Measurements from ENCODE around the gene PPP1R13B.
A peak's percentile ranks its signal among the peaks of the same experiment; 100 is the strongest.
"Not testable (repeated sequence)": the region's sequence is repeated elsewhere in the genome, so short reads cannot be mapped to it uniquely, and the experiment has no call there.

The PPP1R13B gene

GRCh38 chr14:103847451-103848174 lies at the start of gene PPP1R13B:
Gene PPP1R13B (minus strand): TSS chr14:103847575. CDS start chr14:103847307, 268 bp downstream.
- DNase-seq, result peak; percentile 94

GRCh38 chr14:103896578-103896977 lies 49.2 kb upstream of the PPP1R13B start:
- no peak for DNase-seq

- no peak for DNase-seq
Observed at GRCh38 chr14:103894723-103895059, 47.3 kb upstream of the PPP1R13B start.

GRCh38 chr14:103894034-103894722 lies 46.8 kb upstream of the PPP1R13B start:
- DNase-seq, result no peak

- no peak for DNase-seq
Observed at GRCh38 chr14:103892247-103892646, 44.9 kb upstream of the PPP1R13B start.

- DNase-seq, result no peak
Observed at GRCh38 chr14:103891667-103892215, 44.4 kb upstream of the PPP1R13B start.

- DNase-seq, result peak; percentile 50
Observed at GRCh38 chr14:103890821-103891666, 43.7 kb upstream of the PPP1R13B start.

- DNase-seq, result no peak
Observed at GRCh38 chr14:103890052-103890371, 42.6 kb upstream of the PPP1R13B start.

GRCh38 chr14:103889313-103890051 lies 42.1 kb upstream of the PPP1R13B start:
- peak; percentile 41 for DNase-seq

- not testable (repeated sequence) for DNase-seq
Observed at GRCh38 chr14:103889002-103889312, 41.6 kb upstream of the PPP1R13B start.

- DNase-seq, result no peak
Observed at GRCh38 chr14:103887557-103888115, 40.3 kb upstream of the PPP1R13B start.

- no peak for DNase-seq
Observed at GRCh38 chr14:103887170-103887501, 39.8 kb upstream of the PPP1R13B start.

- DNase-seq, result peak; percentile 13
Observed at GRCh38 chr14:103886304-103887169, 39.2 kb upstream of the PPP1R13B start.

GRCh38 chr14:103885509-103885932 lies 38.1 kb upstream of the PPP1R13B start:
- no peak for DNase-seq

- DNase-seq, result no peak
Observed at GRCh38 chr14:103884854-103885253, 37.5 kb upstream of the PPP1R13B start.

- no peak for DNase-seq
Observed at GRCh38 chr14:103883263-103883523, 35.8 kb upstream of the PPP1R13B start.

- no peak for DNase-seq
Observed at GRCh38 chr14:103882503-103883262, 35.3 kb upstream of the PPP1R13B start.

GRCh38 chr14:103881268-103882201 lies 34.2 kb upstream of the PPP1R13B start:
- DNase-seq, result no peak

GRCh38 chr14:103880348-103881267 lies 33.2 kb upstream of the PPP1R13B start:
- DNase-seq, result peak; percentile 41
